IMR-90 (cell line): ENCODE data around the gene FOXC1.

Source experiments
- CHD1 ChIP-seq: IDR thresholded peaks from 2 replicates; pipeline ENCODE4 v1.6.1; 2012; ENCODE audit warnings: low read depth, low read length, improper control_type of control experiment
- POLR2A ChIP-seq: IDR thresholded peaks from 2 replicates; pipeline ENCODE4 v1.6.1; 2012; ENCODE audit warnings: mild to moderate bottlenecking, low read depth, low read length
- RAD21 ChIP-seq: IDR thresholded peaks from 2 replicates; pipeline ENCODE4 v1.6.1; 2012; ENCODE audit warnings: low read length, improper control_type of control experiment
- TF ChIP-seq, protein P1 (sequence below): conservative IDR thresholded peaks from 2 replicates; pipeline ENCODE4 v1.5.1; 2012; ENCODE audit warnings: mild to moderate bottlenecking, low read depth, low read length, improper control_type of control experiment

DNA sequence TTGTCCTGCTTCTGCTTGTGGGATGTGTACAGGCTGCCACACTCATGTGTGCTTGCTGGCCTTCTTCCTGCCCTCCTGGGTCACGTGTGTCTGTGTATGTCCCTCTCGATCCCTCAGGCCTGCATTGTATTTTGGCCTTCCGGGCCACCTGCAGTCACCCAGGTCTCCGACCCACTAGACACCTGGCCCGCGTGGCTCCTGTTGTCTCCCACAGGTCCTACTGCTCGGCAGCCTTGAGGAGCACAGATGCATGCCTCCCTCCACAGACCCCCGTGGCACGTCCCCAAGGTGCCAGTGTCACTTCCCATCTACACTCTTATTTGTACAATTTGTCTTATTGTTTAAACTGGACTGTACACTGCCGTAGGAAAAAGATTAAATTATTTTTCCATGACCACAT, 43.1 kb downstream of the FOXC1 start:
- TF ChIP-seq, protein P1, sequence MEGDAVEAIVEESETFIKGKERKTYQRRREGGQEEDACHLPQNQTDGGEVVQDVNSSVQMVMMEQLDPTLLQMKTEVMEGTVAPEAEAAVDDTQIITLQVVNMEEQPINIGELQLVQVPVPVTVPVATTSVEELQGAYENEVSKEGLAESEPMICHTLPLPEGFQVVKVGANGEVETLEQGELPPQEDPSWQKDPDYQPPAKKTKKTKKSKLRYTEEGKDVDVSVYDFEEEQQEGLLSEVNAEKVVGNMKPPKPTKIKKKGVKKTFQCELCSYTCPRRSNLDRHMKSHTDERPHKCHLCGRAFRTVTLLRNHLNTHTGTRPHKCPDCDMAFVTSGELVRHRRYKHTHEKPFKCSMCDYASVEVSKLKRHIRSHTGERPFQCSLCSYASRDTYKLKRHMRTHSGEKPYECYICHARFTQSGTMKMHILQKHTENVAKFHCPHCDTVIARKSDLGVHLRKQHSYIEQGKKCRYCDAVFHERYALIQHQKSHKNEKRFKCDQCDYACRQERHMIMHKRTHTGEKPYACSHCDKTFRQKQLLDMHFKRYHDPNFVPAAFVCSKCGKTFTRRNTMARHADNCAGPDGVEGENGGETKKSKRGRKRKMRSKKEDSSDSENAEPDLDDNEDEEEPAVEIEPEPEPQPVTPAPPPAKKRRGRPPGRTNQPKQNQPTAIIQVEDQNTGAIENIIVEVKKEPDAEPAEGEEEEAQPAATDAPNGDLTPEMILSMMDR, result no peak
- TF ChIP-seq RAD21 (no peak), POLR2A (no peak), CHD1 (no peak)
